ENCODE measurements around the gene CINP.

Gene CINP

GRCh38 chr14:102323102-102323501, 39.6 kb downstream of the CINP start:
- H3K4me3 ChIP-seq (ENCODE audit: low read length, poor library complexity, severe bottlenecking): no peak overlapping the region
- no peaks in the 10 kb centered on the region for H3K36me3 ChIP-seq (ENCODE audit: insufficient read depth, low read length)
- H2AFZ ChIP-seq (ENCODE audit: low read length): no peak overlapping the region
- peaks cover 17% of the 10 kb centered on the region for H3K79me2 ChIP-seq (ENCODE audit: insufficient read depth, low read length)
- TF ChIP-seq CTCF (conservative IDR thresholded peaks at IDR 0.05; ENCODE audit: low read length) (peak; percentile 93), EZH2phosphoT487 (IDR thresholded peaks at IDR 0.05; ENCODE audit: borderline replicate concordance) (no peak)
- no peaks in the 10 kb centered on the region for H3F3A ChIP-seq (ENCODE audit: low read depth)
- H3K4me2 ChIP-seq (ENCODE audit: low read depth, low read length, poor library complexity, severe bottlenecking): peak overlapping the region; percentile 11
- no peaks in the 10 kb centered on the region for H3K9me2 ChIP-seq (replicated peaks; ENCODE audit: low read depth, low read length)
- no peaks in the 10 kb centered on the region for H4K20me1 ChIP-seq (ENCODE audit: insufficient read depth, low read length, poor library complexity, severe bottlenecking)
- H3K9ac ChIP-seq (ENCODE audit: low read depth, low read length, poor library complexity, severe bottlenecking): no peak overlapping the region
- H3K4me1 ChIP-seq (ENCODE audit: insufficient read depth, low read length, poor library complexity, severe bottlenecking): peaks cover 21% of the 10 kb centered on the region
- H3K27me3 ChIP-seq (ENCODE audit: insufficient read depth, low read length, poor library complexity, severe bottlenecking): no peaks in the 10 kb centered on the region
- H3K9me3 ChIP-seq (ENCODE audit: insufficient read depth, low read depth, low read length): no peaks in the 10 kb centered on the region

- no peaks in the 10 kb centered on the region for H4K20me1 ChIP-seq (ENCODE audit: insufficient read depth, low read length, poor library complexity, severe bottlenecking)
- H3K9ac ChIP-seq (ENCODE audit: low read depth, low read length, poor library complexity, severe bottlenecking): peak overlapping the region; percentile 90
- H3K9me3 ChIP-seq (ENCODE audit: insufficient read depth, low read depth, low read length): no peaks in the 10 kb centered on the region
- peaks cover 17% of the 10 kb centered on the region for H3K79me2 ChIP-seq (ENCODE audit: insufficient read depth, low read length)
- H2AFZ ChIP-seq (ENCODE audit: low read length): no peak overlapping the region
- no peaks in the 10 kb centered on the region for H3F3A ChIP-seq (ENCODE audit: low read depth)
- no peaks in the 10 kb centered on the region for H3K27me3 ChIP-seq (ENCODE audit: insufficient read depth, low read length, poor library complexity, severe bottlenecking)
- no peaks in the 10 kb centered on the region for H3K36me3 ChIP-seq (ENCODE audit: insufficient read depth, low read length)
- H3K9me2 ChIP-seq (replicated peaks; ENCODE audit: low read depth, low read length): no peaks in the 10 kb centered on the region
- peaks cover 26% of the 10 kb centered on the region for H3K4me1 ChIP-seq (ENCODE audit: insufficient read depth, low read length, poor library complexity, severe bottlenecking)
- TF ChIP-seq CTCF (conservative IDR thresholded peaks at IDR 0.05; ENCODE audit: low read length) (no peak), EZH2phosphoT487 (IDR thresholded peaks at IDR 0.05; ENCODE audit: borderline replicate concordance) (no peak)
- peak overlapping the region; percentile 98 for H3K4me3 ChIP-seq (ENCODE audit: low read length, poor library complexity, severe bottlenecking)
- peak overlapping the region; percentile 98 for H3K4me2 ChIP-seq (ENCODE audit: low read depth, low read length, poor library complexity, severe bottlenecking)
Measured at GRCh38 chr14:102321456-102322422, 41.0 kb downstream of the CINP start.

GRCh38 chr14:102320671-102321455, 41.8 kb downstream of the CINP start:
- Histone ChIP-seq H2AFZ (ENCODE audit: low read length) (no peak overlapping the region), H3K79me2 (ENCODE audit: insufficient read depth, low read length) (peaks cover 17% of the 10 kb centered on the region), H3K4me1 (ENCODE audit: insufficient read depth, low read length, poor library complexity, severe bottlenecking) (peaks cover 26% of the 10 kb centered on the region), H3K4me2 (ENCODE audit: low read depth, low read length, poor library complexity, severe bottlenecking) (peak overlapping the region; percentile 98), H3K4me3 (ENCODE audit: low read length, poor library complexity, severe bottlenecking) (peak overlapping the region; percentile 98), H3K27me3 (ENCODE audit: insufficient read depth, low read length, poor library complexity, severe bottlenecking) (no peaks in the 10 kb centered on the region), H3K9me3 (ENCODE audit: insufficient read depth, low read depth, low read length) (no peaks in the 10 kb centered on the region), H3K36me3 (ENCODE audit: insufficient read depth, low read length) (no peaks in the 10 kb centered on the region), H3K9me2 (replicated peaks; ENCODE audit: low read depth, low read length) (no peaks in the 10 kb centered on the region), H3F3A (ENCODE audit: low read depth) (no peaks in the 10 kb centered on the region), H3K9ac (ENCODE audit: low read depth, low read length, poor library complexity, severe bottlenecking) (peak overlapping the region; percentile 90), H4K20me1 (ENCODE audit: insufficient read depth, low read length, poor library complexity, severe bottlenecking) (no peaks in the 10 kb centered on the region)
- TF ChIP-seq CTCF (conservative IDR thresholded peaks at IDR 0.05; ENCODE audit: low read length): no peak
- no peak for TF ChIP-seq EZH2phosphoT487 (IDR thresholded peaks at IDR 0.05; ENCODE audit: borderline replicate concordance)

Measured in Loucy (cell line).